Neural cell (in vitro differentiated cells): Measurements from ENCODE around the gene VWF.

Source experiments
- CTCF ChIP-seq: fragments of 450-650 bp; IDR thresholded peaks from 2 replicates; pipeline ENCODE4 v1.5.1; 2014; ENCODE audit warnings: antibody characterized with exemption, mild to moderate bottlenecking, moderate library complexity; ENCODE audit not compliant: poor library complexity, severe bottlenecking
- EP300 ChIP-seq: fragments of 450-650 bp; conservative IDR thresholded peaks from 2 replicates; pipeline ENCODE4 v1.6.1; 2014; ENCODE audit warnings: antibody characterized with exemption, mild to moderate bottlenecking, moderate library complexity; ENCODE audit not compliant: poor library complexity, severe bottlenecking
- EZH2 ChIP-seq: fragments of 200-600, 300-800 bp; shearing (Covaris generic), sonication (generic); IDR thresholded peaks from 2 replicates; pipeline ENCODE4 v1.6.1; 2014; ENCODE audit warnings: antibody characterized with exemption, low read length, borderline replicate concordance, mild to moderate bottlenecking; ENCODE audit not compliant: insufficient read depth, poor library complexity, severe bottlenecking
- POLR2AphosphoS5 ChIP-seq: IDR thresholded peaks from 2 replicates; pipeline ENCODE4 v1.6.1; 2012
- SMC3 ChIP-seq: fragments of 450-650 bp; conservative IDR thresholded peaks from 2 replicates; pipeline ENCODE4 v1.6.1; 2014; ENCODE audit warnings: antibody characterized with exemption, mild to moderate bottlenecking, moderate library complexity; ENCODE audit not compliant: poor library complexity
- TAF1 ChIP-seq: IDR thresholded peaks from 2 replicates; pipeline ENCODE4 v1.6.1; 2012; ENCODE audit warnings: low read depth
- TF ChIP-seq, protein P1 (sequence below): IDR thresholded peaks from 2 replicates; pipeline ENCODE4 v1.6.1; 2012; ENCODE audit warnings: borderline replicate concordance

- TF ChIP-seq EZH2 (no peak), CTCF (no peak), SMC3 (no peak), TAF1 (no peak), EP300 (no peak), POLR2AphosphoS5 (no peak)
- TF ChIP-seq, protein P1, sequence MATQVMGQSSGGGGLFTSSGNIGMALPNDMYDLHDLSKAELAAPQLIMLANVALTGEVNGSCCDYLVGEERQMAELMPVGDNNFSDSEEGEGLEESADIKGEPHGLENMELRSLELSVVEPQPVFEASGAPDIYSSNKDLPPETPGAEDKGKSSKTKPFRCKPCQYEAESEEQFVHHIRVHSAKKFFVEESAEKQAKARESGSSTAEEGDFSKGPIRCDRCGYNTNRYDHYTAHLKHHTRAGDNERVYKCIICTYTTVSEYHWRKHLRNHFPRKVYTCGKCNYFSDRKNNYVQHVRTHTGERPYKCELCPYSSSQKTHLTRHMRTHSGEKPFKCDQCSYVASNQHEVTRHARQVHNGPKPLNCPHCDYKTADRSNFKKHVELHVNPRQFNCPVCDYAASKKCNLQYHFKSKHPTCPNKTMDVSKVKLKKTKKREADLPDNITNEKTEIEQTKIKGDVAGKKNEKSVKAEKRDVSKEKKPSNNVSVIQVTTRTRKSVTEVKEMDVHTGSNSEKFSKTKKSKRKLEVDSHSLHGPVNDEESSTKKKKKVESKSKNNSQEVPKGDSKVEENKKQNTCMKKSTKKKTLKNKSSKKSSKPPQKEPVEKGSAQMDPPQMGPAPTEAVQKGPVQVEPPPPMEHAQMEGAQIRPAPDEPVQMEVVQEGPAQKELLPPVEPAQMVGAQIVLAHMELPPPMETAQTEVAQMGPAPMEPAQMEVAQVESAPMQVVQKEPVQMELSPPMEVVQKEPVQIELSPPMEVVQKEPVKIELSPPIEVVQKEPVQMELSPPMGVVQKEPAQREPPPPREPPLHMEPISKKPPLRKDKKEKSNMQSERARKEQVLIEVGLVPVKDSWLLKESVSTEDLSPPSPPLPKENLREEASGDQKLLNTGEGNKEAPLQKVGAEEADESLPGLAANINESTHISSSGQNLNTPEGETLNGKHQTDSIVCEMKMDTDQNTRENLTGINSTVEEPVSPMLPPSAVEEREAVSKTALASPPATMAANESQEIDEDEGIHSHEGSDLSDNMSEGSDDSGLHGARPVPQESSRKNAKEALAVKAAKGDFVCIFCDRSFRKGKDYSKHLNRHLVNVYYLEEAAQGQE, result no peak
These were observed 87.0 kb downstream of the VWF start for GRCh38 chr12:6037459-6037858.
